VCaP (cell line): ENCODE measurements around the gene ESPL1.

Experiments
- H3K27ac ChIP-seq: fragments of 450-650 bp; 2 replicates; pipeline ENCODE4 v1.5.1; 2017
- TF ChIP-seq, protein P1 (sequence below): fragments of 450-650 bp; conservative IDR thresholded peaks from 2 replicates; pipeline ENCODE4 v1.5.1; 2017; ENCODE audit warnings: mild to moderate bottlenecking, moderate library complexity

The ESPL1 gene

DNA sequence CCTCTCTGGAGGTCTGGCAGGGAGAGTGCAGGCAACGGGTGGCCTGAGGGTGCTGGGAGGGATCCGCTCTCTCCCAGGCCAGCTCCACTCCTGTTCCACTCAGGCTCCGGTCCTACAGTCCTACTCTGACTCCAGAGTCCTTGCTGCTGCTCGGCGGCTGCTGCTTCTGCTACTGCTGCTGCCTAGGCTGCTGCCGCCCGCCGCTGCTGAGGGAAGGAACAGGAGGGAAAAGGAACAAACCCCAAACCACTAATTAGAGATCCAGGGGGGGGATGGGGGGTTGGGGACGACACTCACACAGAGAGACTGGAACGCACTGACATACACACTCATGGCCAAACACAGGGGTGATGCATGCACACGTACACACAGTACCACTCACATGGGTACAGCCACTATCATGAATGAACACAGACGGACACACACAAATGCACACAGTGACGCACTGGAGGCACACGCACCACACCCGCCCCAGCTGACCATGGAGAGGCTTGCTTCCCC is 68.1 kb downstream of the ESPL1 start, which contains the start of gene SP7:
SP7 (minus strand) TSS at position 174 of the 501 bp plus-strand sequence. CDS start 708 bp downstream, outside the sequence.
- H3K27ac ChIP-seq: no peak within 1 kb of the TSS
- TF ChIP-seq, protein P1, sequence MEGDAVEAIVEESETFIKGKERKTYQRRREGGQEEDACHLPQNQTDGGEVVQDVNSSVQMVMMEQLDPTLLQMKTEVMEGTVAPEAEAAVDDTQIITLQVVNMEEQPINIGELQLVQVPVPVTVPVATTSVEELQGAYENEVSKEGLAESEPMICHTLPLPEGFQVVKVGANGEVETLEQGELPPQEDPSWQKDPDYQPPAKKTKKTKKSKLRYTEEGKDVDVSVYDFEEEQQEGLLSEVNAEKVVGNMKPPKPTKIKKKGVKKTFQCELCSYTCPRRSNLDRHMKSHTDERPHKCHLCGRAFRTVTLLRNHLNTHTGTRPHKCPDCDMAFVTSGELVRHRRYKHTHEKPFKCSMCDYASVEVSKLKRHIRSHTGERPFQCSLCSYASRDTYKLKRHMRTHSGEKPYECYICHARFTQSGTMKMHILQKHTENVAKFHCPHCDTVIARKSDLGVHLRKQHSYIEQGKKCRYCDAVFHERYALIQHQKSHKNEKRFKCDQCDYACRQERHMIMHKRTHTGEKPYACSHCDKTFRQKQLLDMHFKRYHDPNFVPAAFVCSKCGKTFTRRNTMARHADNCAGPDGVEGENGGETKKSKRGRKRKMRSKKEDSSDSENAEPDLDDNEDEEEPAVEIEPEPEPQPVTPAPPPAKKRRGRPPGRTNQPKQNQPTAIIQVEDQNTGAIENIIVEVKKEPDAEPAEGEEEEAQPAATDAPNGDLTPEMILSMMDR: no peak

DNA sequence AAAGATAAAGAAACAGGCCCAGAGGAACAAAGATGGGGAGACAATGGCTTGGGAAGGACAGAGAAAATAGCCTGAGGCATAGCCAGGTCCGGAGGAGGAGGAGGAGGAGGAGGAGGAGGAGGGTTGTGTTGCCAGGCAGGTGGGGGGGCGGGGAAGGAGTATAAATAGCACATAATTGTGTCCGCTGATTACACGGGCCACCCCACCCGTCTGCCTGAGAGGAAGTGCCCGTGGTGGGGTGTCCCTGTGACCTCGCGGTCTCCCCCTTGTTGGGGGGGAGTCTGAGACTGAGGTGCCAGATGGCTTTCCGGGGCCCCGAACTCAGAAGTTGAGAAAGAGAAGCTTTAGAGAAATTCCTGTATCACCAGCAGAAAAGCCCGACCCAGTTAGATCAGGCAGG is 69.9 kb downstream of the ESPL1 start:
- H3K27ac ChIP-seq: no peak overlapping the region
- TF ChIP-seq, protein P1: no peak

DNA sequence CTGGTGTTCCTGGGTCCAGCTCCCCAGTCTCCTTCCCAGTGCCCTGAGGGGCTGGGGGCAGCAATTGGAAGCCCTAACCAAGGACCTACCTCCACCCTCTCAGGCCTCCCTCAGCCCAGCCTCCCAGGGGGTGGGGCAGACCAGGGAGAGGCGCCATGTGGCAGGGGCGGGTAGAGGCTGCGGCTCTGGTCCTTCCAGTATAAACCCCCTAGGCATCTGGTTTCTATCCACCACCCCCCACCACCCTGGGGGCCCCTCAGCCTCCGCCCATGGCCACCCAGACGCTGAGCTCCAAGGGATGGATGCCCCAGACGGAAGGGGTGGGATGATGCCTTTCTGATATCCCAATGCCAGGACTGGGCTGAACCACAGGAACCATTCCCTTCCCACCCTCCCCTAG is 70.8 kb downstream of the ESPL1 start:
- TF ChIP-seq, protein P1: no peak
- no peak overlapping the region for H3K27ac ChIP-seq

DNA sequence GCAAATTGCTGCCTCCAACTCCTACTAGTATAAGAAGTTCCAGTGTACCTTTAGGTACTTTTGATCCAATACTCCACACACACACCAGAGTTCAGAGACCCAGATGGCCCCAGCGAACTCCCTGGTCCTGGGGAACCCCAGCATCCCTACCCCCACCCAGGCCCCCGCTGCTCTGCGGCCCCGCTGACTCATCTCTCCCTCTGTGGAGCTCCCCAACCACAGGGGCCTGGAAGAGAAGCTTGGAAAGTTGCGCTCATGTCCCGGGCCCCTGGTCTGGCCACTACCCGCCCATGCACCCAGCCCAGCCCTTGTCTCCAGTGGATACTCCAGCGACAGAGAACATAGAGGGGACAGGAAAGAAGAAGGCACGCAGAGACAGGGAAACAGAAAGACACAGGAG is 72.3 kb downstream of the ESPL1 start:
- no peak overlapping the region for H3K27ac ChIP-seq
- TF ChIP-seq, protein P1: no peak
